GM06990 (cell line): Measurements from ENCODE around the gene IFT25.

ENCODE experiments used
- DNase-seq: peaks from one replicate; pipeline ENCODE4 v3.0.0-alpha.2; 2011; ENCODE audit not compliant: insufficient read length; ENCODE audit errors: extremely low read depth
- H3K27me3 ChIP-seq: replicated peaks from 2 replicates; pipeline ENCODE4 v1.6.0; 2011; ENCODE audit warnings: low read length; ENCODE audit not compliant: control insufficient read depth, insufficient read depth
- H3K36me3 ChIP-seq: 2 replicates; pipeline ENCODE4 v1.5.1; 2011; ENCODE audit warnings: low read length; ENCODE audit not compliant: control insufficient read depth, insufficient read depth
- H3K4me3 ChIP-seq: replicated peaks from 2 replicates; pipeline ENCODE4 v1.5.1; 2011; ENCODE audit warnings: low read depth, mild to moderate bottlenecking, control low read depth, low read length
- CTCF ChIP-seq: IDR thresholded peaks from 2 replicates; pipeline ENCODE4 v1.5.1; 2011; ENCODE audit warnings: low read length, control low read depth, mild to moderate bottlenecking, inconsistent platforms; ENCODE audit not compliant: insufficient read depth, poor library complexity, severe bottlenecking

IFT25 gene

GRCh38 chr1:53930932-53931331, 14.6 kb downstream of the IFT25 start:
- Histone ChIP-seq H3K27me3 (no peaks in the 10 kb centered on the region), H3K36me3 (peaks cover 8% of the 10 kb centered on the region), H3K4me3 (no peak overlapping the region)
- TF ChIP-seq CTCF, result no peak
- DNase-seq, result no peak

- no peak for TF ChIP-seq CTCF
- Histone ChIP-seq H3K27me3 (no peaks in the 10 kb centered on the region), H3K4me3 (no peak overlapping the region), H3K36me3 (peaks cover 8% of the 10 kb centered on the region)
- no peak for DNase-seq
These were observed 16.1 kb downstream of the IFT25 start for GRCh38 chr1:53929246-53929960.

- peaks cover 10% of the 10 kb centered on the region for H3K36me3 ChIP-seq
- TF ChIP-seq CTCF, result no peak
- DNase-seq, result no peak
- H3K27me3 ChIP-seq, result no peaks in the 10 kb centered on the region
- H3K4me3 ChIP-seq, result no peak overlapping the region
These were observed 18.1 kb downstream of the IFT25 start for GRCh38 chr1:53927376-53927881.

- DNase-seq, result no peak
These were observed 25.8 kb downstream of the IFT25 start for GRCh38 chr1:53919675-53920066.

GRCh38 chr1:53918343-53918742, 27.2 kb downstream of the IFT25 start:
- peaks cover 3% of the 10 kb centered on the region for H3K36me3 ChIP-seq
- no peak overlapping the region for H3K4me3 ChIP-seq
- no peak for TF ChIP-seq CTCF
- H3K27me3 ChIP-seq, result no peaks in the 10 kb centered on the region
- no peak for DNase-seq

More at GRCh38 chr1:53919675-53920066, 25.8 kb downstream of the IFT25 start:
- Histone ChIP-seq H3K36me3 (peaks cover 3% of the 10 kb centered on the region), H3K4me3 (no peak overlapping the region), H3K27me3 (no peaks in the 10 kb centered on the region)
- no peak for TF ChIP-seq CTCF
